GM19328 (cell line): Measurements from ENCODE around the gene GCLC.
"Not testable (repeated sequence)": the region's sequence is repeated elsewhere in the genome, so short reads cannot be mapped to it uniquely, and the experiment has no call there.

ENCODE experiments used
- ATAC-seq: cut with Tn5 transposase; IDR thresholded peaks from one replicate; pipeline ENCODE4 v1.9.1; 2021; ENCODE audit warnings: mild to moderate bottlenecking, moderate library complexity; ENCODE audit not compliant: unreplicated experiment

GCLC gene

DNA sequence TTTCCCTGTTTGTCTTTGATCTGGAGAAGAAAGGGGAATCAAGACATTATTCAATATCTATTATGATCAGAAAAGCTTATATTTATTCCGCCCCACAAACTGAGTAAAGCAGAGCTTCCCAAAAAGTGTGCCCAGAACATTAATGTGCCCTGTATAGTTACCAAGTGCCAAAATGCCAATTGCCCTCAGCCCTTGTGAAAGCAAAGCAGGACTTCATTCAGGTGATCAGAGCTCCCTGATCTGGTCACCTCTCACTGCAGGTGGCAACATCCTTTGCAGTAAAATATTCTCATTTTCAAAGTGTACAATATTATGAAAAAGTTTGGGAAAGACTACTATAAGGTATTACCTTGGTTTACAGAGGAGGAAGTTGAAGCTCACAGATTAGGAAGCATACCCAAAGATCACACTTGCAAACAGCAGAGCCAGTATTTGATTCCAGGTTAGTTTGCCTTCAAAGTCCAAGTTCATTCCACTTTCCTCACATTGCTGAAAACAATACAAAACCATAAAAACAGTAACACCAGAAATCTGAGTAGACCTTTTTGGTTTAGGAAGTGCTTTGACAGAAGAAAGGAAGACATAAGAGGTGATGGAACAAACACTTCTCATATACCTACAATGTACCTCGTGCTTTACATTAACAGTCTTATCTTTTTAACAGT lies 19.6 kb upstream of the GCLC start:
- ATAC-seq: no peak

- no peak for ATAC-seq
Measured at GRCh38 chr6:53556986-53557715, 12.2 kb upstream of the GCLC start.

- not testable (repeated sequence) for ATAC-seq
Measured at GRCh38 chr6:53553600-53553999, 8.7 kb upstream of the GCLC start.

GRCh38 chr6:53551681-53552080 lies 6.8 kb upstream of the GCLC start:
- ATAC-seq: not testable (repeated sequence)

GRCh38 chr6:53547811-53548496 lies 3.1 kb upstream of the GCLC start:
- ATAC-seq: peak; percentile 70

DNA sequence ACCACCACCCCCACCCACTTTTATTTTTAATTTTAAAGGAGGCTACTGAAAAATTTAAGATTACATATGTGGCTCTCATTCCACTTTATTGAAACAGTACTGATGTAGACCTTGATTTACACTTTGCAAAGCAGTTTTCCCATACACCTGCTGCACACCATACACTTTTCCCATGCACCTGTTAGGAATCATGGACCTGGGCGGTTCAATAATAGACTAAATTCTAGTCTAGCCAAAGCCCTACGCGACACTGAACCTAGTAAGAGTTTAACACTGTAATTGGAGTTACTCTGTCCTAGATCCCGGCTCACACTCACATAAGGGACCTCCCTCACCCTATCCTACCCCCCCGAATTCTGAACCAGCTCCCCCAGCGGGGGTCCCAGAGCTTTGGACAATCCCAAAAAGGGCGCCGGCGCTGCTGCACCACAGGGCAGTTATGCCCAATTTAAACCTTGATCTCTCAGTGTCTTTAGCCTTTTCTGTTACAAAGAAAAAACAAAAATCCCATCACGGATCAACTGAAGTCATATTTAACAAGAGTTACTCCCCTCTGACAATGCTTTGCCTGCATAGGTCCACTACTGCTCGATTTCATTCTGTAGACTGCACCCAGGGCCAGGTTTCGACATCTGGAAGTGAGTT lies 2.4 kb upstream of the GCLC start:
- ATAC-seq: peak; percentile 6

- no peak for ATAC-seq
Measured at GRCh38 chr6:53546281-53546680, 1.4 kb upstream of the GCLC start.

GRCh38 chr6:53544217-53544469 lies 758 bp downstream of the GCLC start:
- ATAC-seq: no peak

GRCh38 chr6:53543359-53544216 lies 1.3 kb downstream of the GCLC start:
- no peak for ATAC-seq

GRCh38 chr6:53541900-53542299 lies 3.0 kb downstream of the GCLC start:
- no peak for ATAC-seq

DNA sequence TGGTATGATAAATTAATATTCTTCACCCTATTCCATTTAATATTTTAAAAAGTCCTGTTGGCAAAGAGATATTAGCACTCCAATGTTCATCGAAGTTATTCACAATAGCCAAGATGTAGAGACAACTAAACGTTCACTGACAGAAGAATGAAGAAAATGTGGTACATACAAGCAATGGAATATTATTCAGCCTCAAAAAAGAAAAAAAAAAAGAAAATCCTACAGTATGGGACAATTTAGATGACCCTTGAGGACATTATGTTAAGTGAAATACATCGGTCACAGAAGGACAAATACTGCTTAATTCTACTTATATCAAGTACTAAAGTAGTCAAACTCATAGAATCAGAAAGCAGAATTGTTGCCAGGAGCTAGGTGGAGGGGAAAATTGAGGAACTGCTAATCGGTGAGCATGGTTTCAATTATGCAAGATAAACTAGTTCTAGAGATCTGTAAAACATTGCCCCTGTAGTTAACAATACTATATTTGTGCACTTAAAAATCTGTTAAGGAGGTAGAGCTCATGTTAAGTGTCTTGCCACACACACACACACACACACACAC lies 4.7 kb downstream of the GCLC start:
- no peak for ATAC-seq

DNA sequence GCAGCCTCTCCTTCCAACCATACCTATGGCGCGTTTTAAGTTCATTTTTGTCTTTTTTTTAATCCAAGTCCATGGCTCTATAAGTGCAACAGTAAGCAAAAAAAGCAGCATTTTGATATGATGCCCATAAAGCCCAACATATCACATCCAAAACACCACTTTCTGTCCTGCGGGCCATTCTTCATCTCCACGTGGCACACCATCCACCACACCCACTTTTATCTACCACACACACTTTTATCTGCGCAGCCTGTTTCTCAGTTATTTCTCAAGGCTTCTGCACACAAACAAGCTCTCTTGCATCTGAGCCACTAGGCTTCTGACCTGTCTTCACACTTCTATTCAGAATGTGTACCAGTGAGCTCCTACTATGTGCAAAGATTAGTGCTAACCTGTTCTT lies 5.3 kb downstream of the GCLC start:
- no peak for ATAC-seq

DNA sequence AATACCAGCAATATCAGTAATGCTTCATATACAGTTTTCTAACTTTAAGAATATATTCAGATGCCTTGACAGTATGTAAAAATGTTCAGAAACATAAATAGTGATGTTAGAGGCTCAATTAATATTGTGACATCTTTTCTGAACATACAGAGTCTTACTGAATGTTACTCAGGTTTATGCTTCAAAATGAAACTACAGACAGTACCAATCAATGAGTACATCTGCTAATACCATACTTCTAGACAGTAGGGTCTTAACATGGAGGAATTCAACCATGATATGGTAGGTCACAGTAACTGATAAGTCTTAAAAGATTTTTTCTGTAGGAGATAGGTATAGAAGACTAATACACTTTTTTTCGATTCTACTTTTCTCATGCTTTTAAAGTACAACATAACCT lies 8.3 kb downstream of the GCLC start:
- ATAC-seq: no peak

- no peak for ATAC-seq
Measured at GRCh38 chr6:53532942-53533341, 12.0 kb downstream of the GCLC start.

- ATAC-seq: no peak
Measured at GRCh38 chr6:53532061-53532797, 12.7 kb downstream of the GCLC start.

DNA sequence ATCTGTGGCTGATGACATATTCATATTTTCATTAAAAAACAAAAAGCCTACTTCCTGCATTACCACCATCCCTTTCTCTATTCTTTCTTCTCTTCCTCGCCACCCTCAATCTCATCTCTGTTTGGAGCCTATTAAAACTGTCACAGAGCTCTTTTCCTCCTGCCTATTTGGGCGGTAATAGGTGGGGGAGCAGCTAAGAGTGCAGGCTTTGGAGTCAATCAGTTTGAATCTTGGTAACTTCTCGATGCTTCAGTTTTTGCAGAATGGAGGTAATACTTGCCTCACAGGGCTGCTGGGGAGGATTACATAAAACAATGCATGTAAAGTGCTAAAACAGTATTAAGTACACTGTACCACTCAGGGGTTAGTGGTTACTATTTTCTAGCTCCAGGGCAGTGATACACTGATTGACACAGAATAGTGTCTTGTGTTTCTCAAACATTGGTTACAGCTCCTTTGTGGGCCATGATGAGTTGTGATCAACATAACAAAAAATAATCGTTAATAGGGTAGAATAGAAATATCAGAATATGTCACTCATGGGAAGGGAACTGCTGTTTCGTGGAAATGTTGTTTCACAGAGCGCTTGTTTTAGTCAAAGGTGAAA lies 14.0 kb downstream of the GCLC start:
- no peak for ATAC-seq

GRCh38 chr6:53530346-53530745 lies 14.6 kb downstream of the GCLC start:
- no peak for ATAC-seq

GRCh38 chr6:53529324-53530036 lies 15.4 kb downstream of the GCLC start:
- ATAC-seq: no peak

DNA sequence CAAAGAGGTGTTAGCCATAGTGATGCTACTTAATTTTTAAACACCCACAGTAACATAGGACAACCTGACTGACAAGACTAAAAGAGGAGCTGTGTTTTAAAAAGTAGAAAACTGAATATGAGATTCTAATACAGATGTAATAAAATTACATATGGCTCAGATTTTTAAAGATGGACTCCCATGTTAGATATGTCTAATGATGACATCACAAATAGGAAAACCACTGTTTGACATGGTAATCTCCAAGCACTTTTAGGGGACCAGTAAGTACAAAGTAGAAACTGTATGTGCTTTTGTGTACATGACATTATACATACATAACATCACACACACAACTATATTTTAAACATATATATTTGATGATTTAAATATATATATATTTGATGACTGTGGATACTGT lies 16.8 kb downstream of the GCLC start:
- no peak for ATAC-seq
